Chondrocyte (in vitro differentiated cells): Measurements from ENCODE around the gene UBE2G2. TPM values are rescaled to one million over a fixed set of nuclear protein-coding genes. Genes with fewer than 3 reads are reported as not detected.

ENCODE experiments used
- DNase-seq: peaks from one replicate; pipeline ENCODE4 v3.0.0; 2021; ENCODE audit warnings: mixed read lengths, low spot score
- H3K27ac Mint-ChIP-seq: one replicate; pipeline ENCODE4 v1.8.0; 2021; ENCODE audit warnings: mild to moderate bottlenecking, moderate library complexity, mixed read lengths; ENCODE audit not compliant: unreplicated experiment
- H3K27me3 Mint-ChIP-seq: 2 replicates; pipeline ENCODE4 v1.8.0; 2021; ENCODE audit warnings: low read depth, mixed read lengths
- H3K36me3 Mint-ChIP-seq: 2 replicates; pipeline ENCODE4 v1.8.0; 2021; ENCODE audit warnings: low read depth, mixed read lengths
- H3K4me1 Mint-ChIP-seq: 2 replicates; pipeline ENCODE4 v1.8.0; 2021; ENCODE audit warnings: low read depth, mild to moderate bottlenecking, mixed read lengths
- H3K4me3 Mint-ChIP-seq: one replicate; pipeline ENCODE4 v1.8.0; 2021; ENCODE audit warnings: mild to moderate bottlenecking, moderate library complexity, mixed read lengths; ENCODE audit not compliant: unreplicated experiment
- H3K9me3 Mint-ChIP-seq: 2 replicates; pipeline ENCODE4 v1.8.0; 2021; ENCODE audit warnings: low read depth, mixed read lengths
- total RNA-seq: library from RNA; stranded (reverse); gene quantifications from 3 replicates; pipeline ENCODE4 v1.2.1, GENCODE V29; 2021
- TF ChIP-seq, protein P1 (sequence below): fragments of 200-600 bp; sonication (generic); IDR thresholded peaks from 2 replicates; pipeline ENCODE4 v1.5.0; 2021; ENCODE audit warnings: antibody characterized with exemption, mild to moderate bottlenecking, moderate library complexity

UBE2G2 gene
- total RNA-seq, 1 donor from 2014 or later: 48.5 TPM

- peaks cover 7% of the 10 kb centered on the region for H3K9me3 Mint-ChIP-seq
- H3K36me3 Mint-ChIP-seq: peaks cover 6% of the 10 kb centered on the region
- TF ChIP-seq, protein P1, sequence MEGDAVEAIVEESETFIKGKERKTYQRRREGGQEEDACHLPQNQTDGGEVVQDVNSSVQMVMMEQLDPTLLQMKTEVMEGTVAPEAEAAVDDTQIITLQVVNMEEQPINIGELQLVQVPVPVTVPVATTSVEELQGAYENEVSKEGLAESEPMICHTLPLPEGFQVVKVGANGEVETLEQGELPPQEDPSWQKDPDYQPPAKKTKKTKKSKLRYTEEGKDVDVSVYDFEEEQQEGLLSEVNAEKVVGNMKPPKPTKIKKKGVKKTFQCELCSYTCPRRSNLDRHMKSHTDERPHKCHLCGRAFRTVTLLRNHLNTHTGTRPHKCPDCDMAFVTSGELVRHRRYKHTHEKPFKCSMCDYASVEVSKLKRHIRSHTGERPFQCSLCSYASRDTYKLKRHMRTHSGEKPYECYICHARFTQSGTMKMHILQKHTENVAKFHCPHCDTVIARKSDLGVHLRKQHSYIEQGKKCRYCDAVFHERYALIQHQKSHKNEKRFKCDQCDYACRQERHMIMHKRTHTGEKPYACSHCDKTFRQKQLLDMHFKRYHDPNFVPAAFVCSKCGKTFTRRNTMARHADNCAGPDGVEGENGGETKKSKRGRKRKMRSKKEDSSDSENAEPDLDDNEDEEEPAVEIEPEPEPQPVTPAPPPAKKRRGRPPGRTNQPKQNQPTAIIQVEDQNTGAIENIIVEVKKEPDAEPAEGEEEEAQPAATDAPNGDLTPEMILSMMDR: no peak
- peaks cover 22% of the 10 kb centered on the region for H3K4me1 Mint-ChIP-seq
- H3K27me3 Mint-ChIP-seq: no peaks in the 10 kb centered on the region
- no peak for DNase-seq
- H3K4me3 Mint-ChIP-seq: peak overlapping the region; percentile 67
- peak overlapping the region; percentile 17 for H3K27ac Mint-ChIP-seq
Measured at GRCh38 chr21:44815852-44816628, 14.4 kb upstream of the UBE2G2 start.

GRCh38 chr21:44815225-44815624 is 13.6 kb upstream of the UBE2G2 start:
- H3K4me1 Mint-ChIP-seq: peaks cover 22% of the 10 kb centered on the region
- no peak for DNase-seq
- H3K27ac Mint-ChIP-seq: peak overlapping the region; percentile 63
- TF ChIP-seq, protein P1: no peak
- H3K27me3 Mint-ChIP-seq: no peaks in the 10 kb centered on the region
- peaks cover 6% of the 10 kb centered on the region for H3K36me3 Mint-ChIP-seq
- H3K9me3 Mint-ChIP-seq: peaks cover 7% of the 10 kb centered on the region
- no peak overlapping the region for H3K4me3 Mint-ChIP-seq

- Mint-ChIP-seq H3K9me3 (peaks cover 2% of the 10 kb centered on the region), H3K27me3 (no peaks in the 10 kb centered on the region), H3K4me3 (no peak overlapping the region), H3K27ac (no peak overlapping the region), H3K36me3 (peaks cover 9% of the 10 kb centered on the region), H3K4me1 (peaks cover 22% of the 10 kb centered on the region)
- TF ChIP-seq, protein P1: no peak
- no peak for DNase-seq
Measured at GRCh38 chr21:44814498-44815023, 12.9 kb upstream of the UBE2G2 start.

- H3K4me1 Mint-ChIP-seq: peaks cover 22% of the 10 kb centered on the region
- H3K27me3 Mint-ChIP-seq: no peaks in the 10 kb centered on the region
- H3K4me3 Mint-ChIP-seq: no peak overlapping the region
- TF ChIP-seq, protein P1: no peak
- no peak overlapping the region for H3K27ac Mint-ChIP-seq
- H3K36me3 Mint-ChIP-seq: peaks cover 13% of the 10 kb centered on the region
- no peaks in the 10 kb centered on the region for H3K9me3 Mint-ChIP-seq
- DNase-seq: no peak
Measured at GRCh38 chr21:44813727-44814126, 12.1 kb upstream of the UBE2G2 start.

DNA sequence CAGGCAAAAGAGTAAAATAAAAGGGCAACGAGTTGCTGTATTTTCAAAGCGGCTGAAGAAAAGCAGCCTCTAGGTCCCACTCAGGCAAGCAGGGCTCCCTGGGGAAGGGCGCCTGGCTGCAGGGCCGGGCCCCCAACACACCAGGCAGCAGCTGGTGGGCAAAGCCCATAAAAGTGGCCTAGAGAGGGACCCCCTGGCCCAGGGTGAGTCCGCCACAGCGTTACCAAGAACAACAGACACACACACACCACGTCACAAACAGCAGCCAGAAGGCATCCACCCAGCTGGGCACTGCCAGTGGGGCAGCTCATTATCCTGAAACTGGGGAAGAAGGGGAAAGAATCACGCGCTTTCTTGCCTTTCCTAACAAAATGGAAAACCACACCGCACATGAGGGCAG is 11.5 kb upstream of the UBE2G2 start:
- Mint-ChIP-seq H3K4me1 (peaks cover 22% of the 10 kb centered on the region), H3K27ac (no peak overlapping the region), H3K36me3 (peaks cover 13% of the 10 kb centered on the region), H3K27me3 (no peaks in the 10 kb centered on the region), H3K9me3 (no peaks in the 10 kb centered on the region), H3K4me3 (no peak overlapping the region)
- no peak for DNase-seq
- TF ChIP-seq, protein P1: no peak
